Panc1 (cell line): ENCODE data around the gene LRRC3B.

Experiments used
- POLR2AphosphoS5 ChIP-seq: IDR thresholded peaks from 2 replicates; pipeline ENCODE4 v1.6.1; 2012; ENCODE audit warnings: mild to moderate bottlenecking, low read depth, low read length, moderate library complexity
- SIN3A ChIP-seq: IDR thresholded peaks from 2 replicates; pipeline ENCODE4 v1.6.1; 2012; ENCODE audit warnings: low read depth, mild to moderate bottlenecking, low read length, moderate library complexity, borderline replicate concordance; ENCODE audit not compliant: insufficient read depth
- TCF7L2 ChIP-seq: IDR thresholded peaks from 2 replicates; pipeline ENCODE4 v1.6.1; 2011; ENCODE audit warnings: mild to moderate bottlenecking, low read depth, low read length, inconsistent platforms
- TF ChIP-seq, protein P1 (sequence below): fragments of 450-650 bp; IDR thresholded peaks from 2 replicates; pipeline ENCODE4 v1.5.1; 2017; ENCODE audit warnings: mild to moderate bottlenecking
- TF ChIP-seq, protein P2 (sequence below), 2 experiments: IDR thresholded peaks; 2 replicates each; pipeline ENCODE4 v1.6.1; 2011 to 2012; ENCODE audit warnings: low read depth in 2 of 2, control low read depth in 1 of 2, low read length in 1 of 2, mild to moderate bottlenecking in 1 of 2, moderate library complexity in 1 of 2; ENCODE audit not compliant: insufficient read depth in 1 of 2

DNA sequence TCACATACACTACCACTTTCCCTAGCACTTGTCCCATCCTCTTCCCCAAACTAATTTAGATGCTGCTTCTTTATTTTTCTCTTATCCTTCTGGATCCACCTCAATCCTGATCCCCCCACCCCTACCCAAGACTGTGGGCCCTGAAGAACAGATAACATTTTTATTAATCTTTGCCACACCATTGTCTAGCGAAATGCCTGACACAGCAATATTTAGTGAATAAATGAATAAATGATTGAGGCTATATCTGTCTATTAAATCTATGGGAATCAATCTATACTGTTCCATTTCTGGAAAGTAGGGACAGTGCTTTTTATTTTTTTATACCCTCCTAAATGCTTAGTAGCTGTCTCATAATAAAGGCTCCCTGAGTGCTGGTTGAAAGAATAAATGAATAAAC is 32.9 kb upstream of the LRRC3B start:
- TF ChIP-seq, protein P1, sequence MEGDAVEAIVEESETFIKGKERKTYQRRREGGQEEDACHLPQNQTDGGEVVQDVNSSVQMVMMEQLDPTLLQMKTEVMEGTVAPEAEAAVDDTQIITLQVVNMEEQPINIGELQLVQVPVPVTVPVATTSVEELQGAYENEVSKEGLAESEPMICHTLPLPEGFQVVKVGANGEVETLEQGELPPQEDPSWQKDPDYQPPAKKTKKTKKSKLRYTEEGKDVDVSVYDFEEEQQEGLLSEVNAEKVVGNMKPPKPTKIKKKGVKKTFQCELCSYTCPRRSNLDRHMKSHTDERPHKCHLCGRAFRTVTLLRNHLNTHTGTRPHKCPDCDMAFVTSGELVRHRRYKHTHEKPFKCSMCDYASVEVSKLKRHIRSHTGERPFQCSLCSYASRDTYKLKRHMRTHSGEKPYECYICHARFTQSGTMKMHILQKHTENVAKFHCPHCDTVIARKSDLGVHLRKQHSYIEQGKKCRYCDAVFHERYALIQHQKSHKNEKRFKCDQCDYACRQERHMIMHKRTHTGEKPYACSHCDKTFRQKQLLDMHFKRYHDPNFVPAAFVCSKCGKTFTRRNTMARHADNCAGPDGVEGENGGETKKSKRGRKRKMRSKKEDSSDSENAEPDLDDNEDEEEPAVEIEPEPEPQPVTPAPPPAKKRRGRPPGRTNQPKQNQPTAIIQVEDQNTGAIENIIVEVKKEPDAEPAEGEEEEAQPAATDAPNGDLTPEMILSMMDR = no peak
- TF ChIP-seq POLR2AphosphoS5 = no peak
- no peak for TF ChIP-seq TCF7L2
- TF ChIP-seq, protein P2, sequence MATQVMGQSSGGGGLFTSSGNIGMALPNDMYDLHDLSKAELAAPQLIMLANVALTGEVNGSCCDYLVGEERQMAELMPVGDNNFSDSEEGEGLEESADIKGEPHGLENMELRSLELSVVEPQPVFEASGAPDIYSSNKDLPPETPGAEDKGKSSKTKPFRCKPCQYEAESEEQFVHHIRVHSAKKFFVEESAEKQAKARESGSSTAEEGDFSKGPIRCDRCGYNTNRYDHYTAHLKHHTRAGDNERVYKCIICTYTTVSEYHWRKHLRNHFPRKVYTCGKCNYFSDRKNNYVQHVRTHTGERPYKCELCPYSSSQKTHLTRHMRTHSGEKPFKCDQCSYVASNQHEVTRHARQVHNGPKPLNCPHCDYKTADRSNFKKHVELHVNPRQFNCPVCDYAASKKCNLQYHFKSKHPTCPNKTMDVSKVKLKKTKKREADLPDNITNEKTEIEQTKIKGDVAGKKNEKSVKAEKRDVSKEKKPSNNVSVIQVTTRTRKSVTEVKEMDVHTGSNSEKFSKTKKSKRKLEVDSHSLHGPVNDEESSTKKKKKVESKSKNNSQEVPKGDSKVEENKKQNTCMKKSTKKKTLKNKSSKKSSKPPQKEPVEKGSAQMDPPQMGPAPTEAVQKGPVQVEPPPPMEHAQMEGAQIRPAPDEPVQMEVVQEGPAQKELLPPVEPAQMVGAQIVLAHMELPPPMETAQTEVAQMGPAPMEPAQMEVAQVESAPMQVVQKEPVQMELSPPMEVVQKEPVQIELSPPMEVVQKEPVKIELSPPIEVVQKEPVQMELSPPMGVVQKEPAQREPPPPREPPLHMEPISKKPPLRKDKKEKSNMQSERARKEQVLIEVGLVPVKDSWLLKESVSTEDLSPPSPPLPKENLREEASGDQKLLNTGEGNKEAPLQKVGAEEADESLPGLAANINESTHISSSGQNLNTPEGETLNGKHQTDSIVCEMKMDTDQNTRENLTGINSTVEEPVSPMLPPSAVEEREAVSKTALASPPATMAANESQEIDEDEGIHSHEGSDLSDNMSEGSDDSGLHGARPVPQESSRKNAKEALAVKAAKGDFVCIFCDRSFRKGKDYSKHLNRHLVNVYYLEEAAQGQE (IDR thresholded peaks at IDR 0.05; ENCODE audit: insufficient read depth in 1 of 2, low read depth in 2 of 2, low read length in 1 of 2) = no peak
- no peak for TF ChIP-seq SIN3A
